HepG2 (cell line): ENCODE data around the gene ADIPOR2.

Source experiments
- FOXA3 ChIP-seq: IDR thresholded peaks from 2 replicates; pipeline ENCODE4 v1.6.1; 2016; ENCODE audit warnings: missing genetic modification reagents, missing compliant biosample characterization
- HCFC1 ChIP-seq: fragments of 150-350 bp; IDR thresholded peaks from 2 replicates; pipeline ENCODE4 v1.6.1; 2014; ENCODE audit warnings: low read depth, low read length
- NFRKB ChIP-seq: fragments of 450-650 bp; IDR thresholded peaks from 2 replicates; pipeline ENCODE4 v1.6.1; 2017
- PBX3 ChIP-seq: sonication (generic); formaldehyde crosslinking; IDR thresholded peaks from 2 replicates; pipeline ENCODE4 v1.8.1; 2023; ENCODE audit warnings: missing genetic modification reagents, inconsistent platforms, borderline replicate concordance
- SMARCE1 ChIP-seq: fragments of 450-650 bp; IDR thresholded peaks from 2 replicates; pipeline ENCODE4 v1.6.1; 2017; ENCODE audit warnings: borderline replicate concordance
- ZBED4 ChIP-seq: sonication (generic); formaldehyde crosslinking; IDR thresholded peaks from 2 replicates; pipeline ENCODE4 v1.4.0; 2020; ENCODE audit warnings: missing genetic modification reagents, borderline replicate concordance
- ZNF281 ChIP-seq: sonication (generic); formaldehyde crosslinking; IDR thresholded peaks from 2 replicates; pipeline ENCODE4 v1.4.0; 2020; ENCODE audit warnings: missing genetic modification reagents, borderline replicate concordance

GRCh38 chr12:1832801-1833595, 142.1 kb downstream of the ADIPOR2 start:
- no peak for TF ChIP-seq SMARCE1
- no peak for TF ChIP-seq HCFC1
- TF ChIP-seq NFRKB, result no peak
- no peak for TF ChIP-seq PBX3 (CRISPR knock-in tag)
- TF ChIP-seq ZNF281 (CRISPR knock-in tag), result no peak
- TF ChIP-seq ZBED4 (CRISPR knock-in tag), result no peak
- TF ChIP-seq FOXA3 (CRISPR knock-in tag), result no peak
